A172 (cell line): Measurements from ENCODE around the gene OBSCN. TPM values are rescaled to one million over a fixed set of nuclear protein-coding genes. Genes with fewer than 3 reads are reported as not detected.
"Not testable (repeated sequence)": the region's sequence is repeated elsewhere in the genome, so short reads cannot be mapped to it uniquely, and the experiment has no call there.

Experiments
- DNase-seq: peaks from one replicate; pipeline ENCODE4 v3.0.0-alpha.2; 2015; ENCODE audit warnings: low spot score
- total RNA-seq: library from RNA; depleted of rRNA; stranded (reverse); fragments of >200 nt; shearing (Covaris generic); gene quantifications from 2 replicates; pipeline ENCODE4 v1.2.3, GENCODE V29; 2014

OBSCN gene
- total RNA-seq, 1 experiment from 2014 or later = 9.9 TPM

- no peak for DNase-seq
Observed at GRCh38 chr1:228212415-228212965, 4.6 kb downstream of the OBSCN start.

- peak; percentile 86 for DNase-seq
Observed at GRCh38 chr1:228212966-228213844, 5.4 kb downstream of the OBSCN start.

- DNase-seq = no peak
Observed at GRCh38 chr1:228213917-228214808, 6.3 kb downstream of the OBSCN start.

- DNase-seq = no peak
Observed at GRCh38 chr1:228214921-228215662, 7.2 kb downstream of the OBSCN start.

GRCh38 chr1:228215663-228216116, 7.8 kb downstream of the OBSCN start:
- DNase-seq = no peak

GRCh38 chr1:228216371-228217320, 8.8 kb downstream of the OBSCN start:
- DNase-seq = no peak

GRCh38 chr1:228217551-228218344, 9.9 kb downstream of the OBSCN start:
- DNase-seq = no peak

- DNase-seq = no peak
Observed at GRCh38 chr1:228218513-228219244, 10.8 kb downstream of the OBSCN start.

- DNase-seq = no peak
Observed at GRCh38 chr1:228219245-228219961, 11.6 kb downstream of the OBSCN start.

- DNase-seq = no peak
Observed at GRCh38 chr1:228219962-228220780, 12.3 kb downstream of the OBSCN start.

- DNase-seq = not testable (repeated sequence)
Observed at GRCh38 chr1:228221097-228221496, 13.3 kb downstream of the OBSCN start.

- no peak for DNase-seq
Observed at GRCh38 chr1:228222548-228222947, 14.7 kb downstream of the OBSCN start.

GRCh38 chr1:228224198-228225164, 16.6 kb downstream of the OBSCN start:
- DNase-seq = no peak

GRCh38 chr1:228225165-228225710, 17.4 kb downstream of the OBSCN start:
- DNase-seq = no peak

GRCh38 chr1:228225740-228226139, 17.9 kb downstream of the OBSCN start:
- DNase-seq = no peak
